CD4-positive, alpha-beta T cell treated with Interferon gamma for 1 hour (primary cell): Measurements from ENCODE around the gene BCKDHB.
"Not testable (repeated sequence)": the region's sequence is repeated elsewhere in the genome, so short reads cannot be mapped to it uniquely, and the experiment has no call there.

ENCODE experiments used
- DNase-seq: peaks from one replicate; pipeline ENCODE4 v3.0.0-alpha.2; 2020

Gene BCKDHB

GRCh38 chr6:80271074-80271473 lies 164.6 kb downstream of the BCKDHB start:
- no peak for DNase-seq

GRCh38 chr6:80272988-80273387 lies 166.5 kb downstream of the BCKDHB start:
- DNase-seq = no peak

- no peak for DNase-seq
Observed at GRCh38 chr6:80276861-80277260, 170.4 kb downstream of the BCKDHB start.

GRCh38 chr6:80277501-80277900 lies 171.0 kb downstream of the BCKDHB start:
- DNase-seq = no peak

GRCh38 chr6:80280262-80281010 lies 174.0 kb downstream of the BCKDHB start:
- DNase-seq = no peak

- no peak for DNase-seq
Observed at GRCh38 chr6:80282913-80283554, 176.6 kb downstream of the BCKDHB start.

GRCh38 chr6:80287112-80287511 lies 180.6 kb downstream of the BCKDHB start:
- DNase-seq = no peak

- DNase-seq = no peak
Observed at GRCh38 chr6:80287607-80288006, 181.1 kb downstream of the BCKDHB start.

- no peak for DNase-seq
Observed at GRCh38 chr6:80289727-80290126, 183.3 kb downstream of the BCKDHB start.

- DNase-seq = not testable (repeated sequence)
Observed at GRCh38 chr6:80294531-80294930, 188.1 kb downstream of the BCKDHB start.

GRCh38 chr6:80302716-80303115 lies 196.2 kb downstream of the BCKDHB start:
- no peak for DNase-seq

- DNase-seq = no peak
Observed at GRCh38 chr6:80304014-80304413, 197.5 kb downstream of the BCKDHB start.

- no peak for DNase-seq
Observed at GRCh38 chr6:80314531-80314930, 208.1 kb downstream of the BCKDHB start.

- no peak for DNase-seq
Observed at GRCh38 chr6:80316686-80317231, 210.3 kb downstream of the BCKDHB start.

- no peak for DNase-seq
Observed at GRCh38 chr6:80319196-80319595, 212.7 kb downstream of the BCKDHB start.

- no peak for DNase-seq
Observed at GRCh38 chr6:80321011-80321410, 214.5 kb downstream of the BCKDHB start.

GRCh38 chr6:80325742-80326141 lies 219.3 kb downstream of the BCKDHB start:
- no peak for DNase-seq

- no peak for DNase-seq
Observed at GRCh38 chr6:80328652-80329051, 222.2 kb downstream of the BCKDHB start.

- DNase-seq = no peak
Observed at GRCh38 chr6:80329496-80329895, 223.0 kb downstream of the BCKDHB start.

- no peak for DNase-seq
Observed at GRCh38 chr6:80330961-80331360, 224.5 kb downstream of the BCKDHB start.

GRCh38 chr6:80331522-80331921 lies 225.1 kb downstream of the BCKDHB start:
- DNase-seq = no peak

GRCh38 chr6:80331974-80332373 lies 225.5 kb downstream of the BCKDHB start:
- no peak for DNase-seq

- DNase-seq = no peak
Observed at GRCh38 chr6:80333342-80333741, 226.9 kb downstream of the BCKDHB start.

- no peak for DNase-seq
Observed at GRCh38 chr6:80335121-80335531, 228.7 kb downstream of the BCKDHB start.
